ENCODE results near the gene NSG2.
"Not testable (repeated sequence)": the region's sequence is repeated elsewhere in the genome, so short reads cannot be mapped to it uniquely, and the experiment has no call there.

The NSG2 gene

DNA sequence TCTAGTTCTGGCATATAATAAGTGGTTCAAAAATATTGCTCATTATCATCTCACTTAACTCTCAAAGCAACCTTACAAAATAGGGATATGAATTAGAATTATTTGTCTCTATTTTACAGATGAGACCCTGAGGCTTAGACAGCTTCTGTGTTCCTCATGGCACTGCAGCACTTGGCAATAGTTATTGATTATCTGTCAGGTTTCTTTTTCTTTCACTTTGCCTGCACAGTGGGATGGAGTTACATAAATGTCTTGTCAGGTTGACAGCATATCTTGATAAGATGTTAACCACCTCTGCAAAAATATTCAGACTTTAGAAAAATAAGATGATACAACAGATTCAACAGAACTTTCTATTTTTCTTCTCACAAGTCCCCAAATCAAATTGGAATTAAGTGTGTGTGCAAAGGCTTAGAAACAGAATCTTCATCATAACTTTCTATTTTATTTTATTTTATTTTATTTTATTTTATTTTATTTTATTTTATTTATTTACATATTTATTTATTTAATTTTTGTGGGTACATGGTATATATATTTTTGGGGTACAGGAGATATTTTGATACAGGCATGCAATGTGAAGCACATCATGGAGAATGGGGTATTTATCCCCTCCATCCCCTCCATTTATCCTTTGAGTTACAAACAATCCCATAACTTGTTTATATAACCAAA lies 17.7 kb downstream of the NSG2 start:
- no peak for DNase-seq

DNA sequence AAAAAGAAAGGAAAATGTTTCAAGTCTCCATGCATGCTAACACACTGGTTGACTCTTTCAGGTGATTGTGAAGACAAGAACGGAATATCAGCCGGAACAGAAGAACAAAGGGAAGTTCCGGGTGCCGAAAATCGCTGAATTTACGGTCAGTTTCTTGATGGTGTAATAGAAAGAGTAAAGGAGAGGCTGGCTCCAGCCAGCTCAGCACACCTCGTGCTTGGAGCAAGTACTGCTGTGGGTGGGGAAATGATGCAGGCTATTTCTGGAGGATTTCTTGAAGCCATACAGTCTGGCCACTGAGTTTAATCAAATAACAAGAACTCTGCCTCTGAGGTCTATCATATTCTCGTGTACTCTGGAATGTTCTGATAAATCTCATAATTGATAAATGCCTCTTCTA lies 18.7 kb downstream of the NSG2 start:
- no peak for DNase-seq

DNA sequence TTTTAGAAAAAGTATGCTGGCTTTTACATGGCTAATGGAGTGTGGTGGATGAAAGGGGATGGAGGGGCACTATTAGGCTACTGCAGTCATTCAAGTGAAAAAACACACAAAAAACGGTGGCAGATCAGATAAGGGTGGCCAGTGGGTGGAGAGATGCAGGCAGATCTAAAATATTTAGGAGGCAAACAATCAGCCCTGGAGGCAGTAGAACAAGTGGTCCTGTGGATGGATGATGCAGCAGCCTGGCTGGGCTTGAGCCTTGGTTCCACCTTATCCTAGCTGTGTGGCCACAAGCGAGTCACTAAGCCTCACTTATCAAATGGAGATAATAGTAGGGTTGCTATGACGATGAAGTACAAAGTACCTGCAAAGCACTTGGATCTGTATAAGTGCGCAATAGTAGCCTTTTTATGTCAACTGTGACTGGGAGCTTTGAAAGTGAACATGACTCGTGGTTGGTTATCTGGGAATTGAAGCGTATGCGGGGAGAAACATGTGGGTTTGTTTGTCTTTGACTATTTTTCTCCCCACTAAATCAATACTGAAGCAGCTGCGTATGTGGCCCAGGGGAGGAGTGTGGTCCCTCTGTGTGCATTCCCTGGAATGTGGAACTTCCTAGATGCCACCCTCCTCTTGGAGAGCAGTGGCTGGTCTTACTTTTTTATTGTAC lies 20.2 kb downstream of the NSG2 start:
- DNase-seq = no peak

DNA sequence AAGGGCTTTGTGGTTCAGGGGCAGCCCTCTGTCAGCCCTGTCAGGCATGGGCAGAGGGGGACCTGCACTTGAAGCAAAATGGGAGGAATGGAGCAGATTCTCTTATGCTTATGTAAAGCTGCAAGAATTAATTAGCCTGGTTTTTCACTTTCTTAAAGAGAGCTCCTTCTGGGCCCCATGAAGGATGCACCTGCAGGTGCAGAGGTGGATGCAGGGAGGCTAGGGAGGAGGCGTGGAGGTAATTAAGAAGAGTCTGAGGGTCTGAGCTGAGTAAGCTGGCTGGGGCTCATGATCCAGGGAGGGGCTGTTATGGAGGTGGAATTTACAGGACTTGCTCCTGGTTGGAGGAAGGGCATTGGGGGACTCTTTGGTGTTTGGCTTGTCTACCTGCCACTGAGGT lies 22.0 kb downstream of the NSG2 start:
- no peak for DNase-seq

DNA sequence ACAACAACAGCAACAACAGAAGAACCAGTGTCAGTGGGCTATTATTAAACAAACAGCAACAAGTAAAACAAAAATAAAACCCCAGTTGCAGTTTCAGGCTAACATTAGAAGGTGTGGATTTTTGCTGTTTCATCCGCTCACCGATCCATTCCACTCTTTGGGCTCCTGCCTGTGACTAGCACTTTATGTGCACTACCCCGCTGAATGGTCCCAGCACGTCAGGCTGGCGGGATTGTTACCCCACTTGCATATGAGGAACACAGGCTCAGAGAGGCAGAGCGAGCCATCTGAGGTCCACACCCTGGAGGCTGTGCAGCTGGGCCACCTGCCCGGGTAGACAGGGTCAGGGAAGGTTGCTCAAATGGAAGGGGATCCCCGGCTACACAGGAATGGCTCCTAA lies 26.0 kb downstream of the NSG2 start:
- no peak for DNase-seq

DNA sequence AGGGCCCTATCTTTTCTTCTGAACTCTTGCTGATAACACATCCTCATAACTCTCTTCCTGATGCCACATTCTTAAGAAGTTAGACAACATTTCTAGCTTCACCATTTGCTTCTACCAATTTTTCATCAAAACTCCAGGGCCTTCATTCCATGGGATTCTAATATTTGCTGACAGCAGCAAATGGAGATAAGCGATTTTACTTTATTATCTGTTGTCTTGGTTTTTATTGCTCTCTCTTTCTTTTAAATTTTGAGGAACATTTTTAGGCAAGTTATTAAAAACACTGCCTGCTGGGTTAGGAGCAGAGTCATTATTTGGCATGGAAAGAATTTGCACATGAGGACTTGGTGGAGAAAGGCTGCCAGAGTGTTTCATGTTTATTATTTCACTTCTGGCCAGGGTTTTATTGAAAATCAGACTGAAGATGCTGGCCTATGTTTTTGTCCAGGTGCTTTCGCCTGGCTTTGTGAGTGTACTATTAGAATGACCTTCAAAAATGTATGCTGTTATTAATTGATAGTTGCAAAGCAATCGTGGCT lies 27.7 kb downstream of the NSG2 start:
- DNase-seq = no peak

DNA sequence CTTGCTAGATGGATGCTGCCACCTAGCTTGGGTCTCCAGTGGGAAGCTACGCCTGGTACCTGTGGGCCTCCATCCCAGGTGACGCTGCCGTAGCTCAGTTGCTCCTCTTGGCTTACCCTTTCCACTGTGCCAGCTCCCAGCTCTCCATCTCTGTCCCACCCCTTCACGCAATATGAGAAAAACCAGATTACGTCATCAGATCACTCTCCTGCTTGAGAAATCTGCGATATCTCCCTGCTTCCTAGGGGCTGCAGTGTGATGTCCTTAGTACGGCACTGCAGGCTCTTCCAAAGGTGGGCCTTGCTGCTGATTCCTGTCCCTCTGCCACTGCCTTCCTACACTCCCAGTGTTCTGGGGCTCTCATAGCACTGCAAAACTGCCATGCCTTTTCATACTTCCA lies 28.9 kb downstream of the NSG2 start:
- no peak for DNase-seq

DNA sequence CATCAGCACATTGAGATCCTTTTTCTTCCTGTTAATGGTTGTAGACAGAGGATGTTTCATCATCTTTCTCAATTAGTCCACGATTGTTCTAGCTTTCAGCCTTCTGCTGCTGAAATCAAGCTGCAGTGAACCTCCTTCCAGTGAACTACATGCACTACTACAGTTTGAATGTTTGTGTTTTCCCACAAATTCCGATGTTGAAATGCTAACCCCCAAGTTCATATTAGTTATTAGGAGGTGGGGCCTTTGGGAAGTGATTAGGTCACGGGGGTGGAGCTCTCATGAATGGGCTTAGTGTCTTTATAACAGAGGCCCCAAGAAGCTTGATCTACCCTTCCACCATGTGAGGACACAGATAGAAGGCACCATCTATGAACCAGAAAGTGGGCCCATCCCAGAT lies 32.9 kb downstream of the NSG2 start:
- DNase-seq = no peak

DNA sequence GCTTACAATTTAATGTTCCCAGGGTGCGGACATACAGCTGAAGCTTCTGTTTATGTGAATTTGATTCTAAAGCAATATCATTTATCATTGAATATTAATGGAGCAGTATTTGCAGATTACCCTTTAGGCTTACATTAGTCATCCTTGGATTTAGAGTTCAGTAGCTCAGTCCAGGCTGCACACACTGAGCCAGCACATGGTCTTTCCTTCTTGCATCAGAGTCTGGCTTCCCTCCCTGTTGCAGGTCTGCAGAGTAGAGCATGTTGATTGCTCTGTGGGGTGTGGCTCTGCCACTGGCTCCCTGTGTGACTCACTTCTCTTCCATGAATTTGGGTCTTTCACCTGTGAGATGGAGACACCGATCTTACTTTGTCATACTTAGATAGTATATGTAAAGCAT lies 36.8 kb downstream of the NSG2 start:
- DNase-seq = no peak

DNA sequence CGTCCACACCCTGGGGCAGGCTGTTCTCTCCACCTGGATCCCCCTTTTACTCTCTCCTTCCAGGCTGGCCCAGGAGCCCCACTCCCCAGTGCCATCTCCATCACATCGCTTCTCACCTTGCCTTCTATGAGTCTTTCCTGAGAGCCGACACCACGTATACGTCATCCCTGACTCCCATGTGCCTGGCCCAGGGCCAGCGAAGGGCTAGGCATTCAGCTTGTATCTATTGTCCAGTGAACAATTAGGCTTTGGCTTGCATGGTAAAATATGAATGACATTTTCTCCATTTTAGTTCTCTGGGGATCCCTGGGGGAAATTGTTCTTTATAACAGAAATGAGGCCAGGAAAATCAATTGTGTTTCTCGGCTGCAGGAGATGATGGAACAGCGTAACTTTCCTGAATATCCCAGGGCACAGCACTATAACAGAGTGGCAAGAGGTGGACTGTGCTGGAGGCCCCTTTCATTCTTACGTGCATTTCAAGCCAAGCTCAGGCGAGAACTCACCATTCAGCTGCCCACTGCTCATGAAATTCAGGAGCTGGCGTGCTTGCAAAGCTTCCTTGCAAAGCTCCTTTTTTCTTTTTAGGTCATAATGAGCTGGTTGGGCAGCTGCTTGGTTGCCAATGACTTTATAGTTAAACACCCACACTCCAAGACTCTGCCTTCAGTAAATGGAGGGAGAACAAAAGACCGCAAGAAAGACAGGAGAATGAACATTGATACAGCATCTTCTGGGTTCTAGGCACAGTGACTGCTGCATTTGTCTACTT lies 37.7 kb downstream of the NSG2 start:
- no peak for DNase-seq

DNA sequence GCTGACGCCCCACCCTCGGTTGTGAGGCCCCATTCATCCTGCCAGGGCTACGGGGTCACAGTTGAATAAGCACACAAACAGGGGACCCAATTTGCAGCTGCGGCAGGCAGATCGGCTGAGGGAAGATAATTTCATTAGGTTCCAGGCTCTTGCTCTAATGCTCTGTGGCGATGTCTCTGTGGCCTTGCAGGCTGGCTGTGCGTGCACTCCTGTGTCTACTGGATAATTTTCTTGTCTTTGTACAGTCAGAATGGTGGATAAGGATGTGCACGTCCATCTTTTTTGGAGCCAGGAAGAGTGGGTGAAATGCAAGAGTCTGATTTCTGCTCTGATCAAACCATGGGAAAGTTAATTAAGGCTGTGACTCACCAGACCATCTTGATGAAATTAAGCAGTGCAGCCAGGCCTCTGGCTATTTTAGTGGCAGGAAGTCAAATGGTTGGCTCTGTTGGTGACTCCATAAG lies 39.2 kb downstream of the NSG2 start:
- no peak for DNase-seq

DNA sequence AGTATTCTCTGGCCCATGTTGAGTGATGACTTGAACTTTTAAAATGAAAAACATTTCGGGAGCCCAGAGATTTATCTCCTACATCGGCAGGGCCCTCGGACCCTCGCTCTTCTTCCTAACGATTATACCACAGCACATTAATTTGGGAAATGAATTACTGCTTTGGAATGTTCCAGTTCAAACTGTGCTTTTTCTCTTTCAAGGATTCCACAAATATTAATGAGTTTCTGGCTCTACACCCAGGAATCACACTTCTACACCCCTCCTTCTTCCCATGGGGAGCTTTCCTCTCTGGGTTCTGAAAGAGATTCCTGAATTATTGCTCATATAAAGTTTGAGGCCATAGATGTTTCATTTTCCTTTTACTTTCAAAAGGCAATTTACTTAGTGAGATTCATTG lies 41.2 kb downstream of the NSG2 start:
- no peak for DNase-seq

DNA sequence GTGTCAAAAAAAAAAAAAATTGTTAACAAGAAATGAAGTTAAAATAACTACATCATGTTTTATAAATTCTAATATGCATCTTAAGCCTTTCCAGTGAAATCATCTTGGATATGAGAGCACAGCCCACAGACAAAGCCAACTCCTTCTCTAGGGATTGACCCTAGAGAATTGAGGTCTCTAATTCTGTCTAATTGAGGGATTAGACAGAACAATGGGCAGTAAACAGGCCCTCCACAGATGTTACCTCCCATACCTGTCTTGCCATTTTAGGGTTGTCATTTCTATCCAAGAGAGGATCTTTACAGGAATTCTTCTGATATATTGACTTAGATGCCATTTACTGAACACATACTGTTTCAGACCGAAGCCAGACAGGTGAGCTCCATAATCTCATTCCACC lies 42.3 kb downstream of the NSG2 start:
- no peak for DNase-seq

DNA sequence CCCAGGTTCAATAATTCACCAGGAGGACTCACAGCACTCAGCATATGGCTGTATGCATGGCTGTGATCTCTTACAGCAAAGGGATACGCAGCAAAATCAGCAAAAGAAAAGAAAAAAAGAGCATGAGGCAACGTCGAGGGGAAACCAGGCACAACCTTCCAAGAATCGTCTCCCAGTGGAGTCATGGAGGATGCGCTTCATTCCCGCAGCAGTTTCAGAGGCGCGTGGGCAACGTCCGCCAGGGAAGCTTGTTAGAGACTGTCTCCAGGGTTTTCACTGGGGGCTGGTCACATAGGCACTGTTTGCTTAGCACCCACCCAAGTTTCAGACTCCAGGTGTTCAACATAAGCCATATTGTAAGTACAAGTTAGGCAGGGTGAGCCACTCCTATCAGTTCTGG lies 44.6 kb downstream of the NSG2 start:
- DNase-seq = no peak

DNA sequence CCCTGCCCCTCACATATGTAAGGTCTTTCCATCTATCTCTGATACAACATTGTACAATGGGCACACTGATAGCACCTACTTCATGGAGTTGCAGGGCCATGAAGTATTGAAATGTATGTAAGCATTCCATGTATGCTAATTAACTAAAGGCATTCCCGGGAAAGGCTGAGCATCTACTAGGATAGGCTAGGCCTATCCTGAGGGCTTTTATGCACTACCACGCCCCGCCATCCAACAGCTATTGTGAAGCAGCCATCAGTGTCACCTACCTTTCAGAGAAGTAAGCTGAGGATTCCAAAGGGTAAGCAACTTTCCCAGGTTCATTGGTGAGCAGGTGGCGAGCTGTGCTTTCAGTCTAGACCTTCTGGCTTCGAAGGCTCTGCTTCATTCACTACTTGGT lies 47.6 kb downstream of the NSG2 start:
- DNase-seq = no peak

DNA sequence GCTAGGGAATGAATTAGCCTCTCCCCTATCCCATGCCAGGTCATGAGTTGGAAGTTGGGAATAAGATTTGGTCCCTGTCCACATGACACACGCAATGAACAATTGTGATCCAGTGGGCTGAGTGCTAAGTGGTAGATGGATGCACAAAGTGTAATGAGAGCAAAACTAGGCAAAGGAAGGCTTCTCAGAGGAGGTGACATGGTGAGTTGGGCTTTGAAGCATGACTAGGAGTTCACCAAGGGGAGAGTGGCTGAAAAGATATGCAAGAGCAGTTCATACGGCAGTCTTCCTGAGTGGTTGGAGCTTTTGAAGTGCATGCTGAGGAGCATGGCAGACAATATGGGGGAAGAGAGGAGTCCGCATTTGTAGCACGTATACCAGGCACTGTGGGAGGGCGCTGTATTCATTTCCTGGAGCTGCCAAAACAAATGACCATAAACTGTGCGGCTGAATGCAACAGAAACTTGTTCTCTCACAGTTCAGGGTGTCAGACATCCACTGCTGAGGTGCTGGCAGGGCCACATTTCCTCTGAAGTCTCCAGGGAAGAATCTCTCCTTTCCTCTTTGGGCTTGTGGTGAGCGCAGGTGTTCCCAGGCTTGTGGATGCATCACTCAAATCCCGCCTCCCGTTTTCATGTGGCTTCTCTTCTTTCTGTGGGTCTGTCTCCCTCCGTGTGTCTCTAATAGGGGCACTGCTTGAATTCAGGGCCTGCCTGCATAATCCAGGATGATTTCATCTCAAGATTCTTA lies 49.5 kb downstream of the NSG2 start:
- no peak for DNase-seq

DNA sequence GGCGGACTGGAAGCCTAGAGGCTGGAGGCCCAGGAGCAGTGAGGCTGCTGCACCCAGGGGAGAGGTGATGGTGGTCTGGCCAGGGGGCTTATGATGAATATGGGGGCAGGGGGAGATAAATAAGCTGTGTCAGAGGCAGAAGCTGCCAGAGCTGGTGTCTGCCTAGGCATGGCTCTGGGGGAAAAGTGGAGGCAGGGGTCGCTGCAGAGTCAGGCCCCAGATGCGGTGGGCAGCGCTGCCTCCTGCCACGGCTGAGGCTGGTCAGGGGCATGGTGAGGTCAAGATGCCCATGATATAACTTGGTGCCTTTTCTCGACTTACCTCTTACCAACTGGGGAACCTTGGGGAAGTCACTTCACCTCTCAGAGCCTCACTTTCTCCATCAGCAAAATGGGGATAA lies 51.1 kb downstream of the NSG2 start:
- DNase-seq = no peak

DNA sequence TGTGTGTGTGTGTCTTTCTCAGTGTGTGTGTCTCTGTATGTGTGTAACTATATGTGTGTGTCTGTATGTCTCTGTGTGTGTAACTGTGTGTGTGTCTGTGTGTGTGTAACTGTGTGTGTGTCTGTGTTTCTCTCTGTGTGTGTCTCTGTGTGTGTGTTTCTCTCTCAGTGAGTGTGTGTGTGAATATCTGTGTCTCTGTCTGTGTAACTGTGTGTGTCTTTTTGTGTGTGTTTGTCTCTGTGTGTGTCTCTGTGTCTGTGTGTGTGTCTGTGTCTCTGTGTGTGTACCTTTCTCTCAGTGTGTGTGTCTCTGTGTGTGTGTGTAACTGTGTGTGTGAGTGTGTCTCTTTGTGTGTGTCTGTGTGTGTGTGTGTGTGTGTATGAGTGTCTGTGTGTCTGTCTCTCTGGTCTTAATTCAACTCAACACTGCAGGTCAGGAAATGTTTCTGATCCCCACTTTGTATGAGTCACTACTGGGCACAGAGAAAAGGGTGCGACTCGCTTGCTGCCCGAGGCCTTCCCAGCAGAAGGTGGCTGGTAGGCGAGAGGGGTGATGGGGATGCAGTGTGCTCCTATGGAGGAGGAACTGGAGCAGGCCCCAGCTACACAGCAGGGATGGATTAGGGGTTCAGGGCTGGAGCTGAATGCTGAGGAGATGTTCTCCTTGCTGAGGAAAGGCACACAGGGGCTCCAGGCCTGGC lies 52.1 kb downstream of the NSG2 start:
- DNase-seq = no peak

DNA sequence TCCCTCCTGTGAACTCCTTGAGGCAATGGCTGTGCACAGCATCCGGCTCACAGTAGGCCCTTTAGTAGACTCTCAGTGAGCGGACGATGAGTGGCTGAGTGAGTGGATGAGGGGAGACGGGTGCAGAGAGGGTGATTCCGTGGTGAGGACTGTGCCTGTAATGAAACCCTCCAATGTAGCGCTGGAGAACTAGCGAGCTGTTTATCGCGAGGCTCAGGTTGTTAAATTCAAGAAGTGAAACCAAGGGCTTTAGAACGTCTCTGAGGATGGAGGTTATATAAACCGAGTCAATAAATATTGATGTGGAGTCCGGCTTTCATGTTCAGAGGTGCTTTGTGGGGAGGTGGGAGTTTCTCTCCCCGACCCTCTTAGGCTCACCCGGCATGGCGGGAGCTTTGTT lies 53.2 kb downstream of the NSG2 start:
- DNase-seq = no peak

DNA sequence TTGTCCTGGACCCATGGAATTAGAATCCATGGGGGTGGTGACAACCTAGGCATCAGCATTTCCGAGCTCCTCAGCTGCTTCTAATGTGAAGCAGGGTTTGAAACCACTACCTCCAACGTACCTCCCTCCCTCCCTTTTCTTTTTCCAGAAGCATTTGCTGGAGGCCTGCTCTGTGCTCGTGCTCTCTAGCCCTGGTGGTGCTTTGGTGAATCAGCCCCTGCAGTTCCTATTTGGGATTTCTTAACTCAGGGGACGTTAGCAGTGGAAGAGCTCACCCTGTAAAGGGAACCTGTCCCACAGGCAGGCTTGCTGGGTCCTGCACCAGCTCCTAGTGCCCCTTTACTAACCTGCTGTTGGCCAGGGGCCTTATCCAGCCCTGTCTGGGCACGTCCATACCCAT lies 55.0 kb downstream of the NSG2 start:
- DNase-seq = no peak

DNA sequence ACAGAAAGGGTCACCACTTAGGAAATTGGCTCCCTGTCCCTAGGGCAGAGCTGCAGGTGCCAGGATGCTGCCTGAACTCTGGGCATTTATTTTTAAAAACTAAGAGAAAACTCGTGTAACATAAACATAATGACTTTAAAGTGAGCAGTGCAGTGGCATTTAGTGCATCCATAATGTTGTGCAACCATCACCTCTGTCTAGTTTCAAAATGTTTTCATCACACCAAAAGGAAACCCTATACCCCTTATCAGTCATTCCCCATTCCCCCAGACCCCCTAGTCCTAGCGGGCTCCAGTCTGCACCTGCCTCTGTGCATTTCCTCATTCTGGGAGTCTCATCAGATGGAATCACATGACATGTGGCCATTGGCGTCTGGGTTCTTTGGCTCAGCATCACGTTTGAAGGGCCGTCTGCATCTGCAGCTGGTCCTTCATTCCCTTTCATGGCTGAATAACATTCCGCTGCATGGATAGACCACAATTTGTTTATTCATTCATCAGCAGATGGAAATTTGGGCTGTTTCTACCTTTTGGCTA lies 55.8 kb downstream of the NSG2 start:
- no peak for DNase-seq

DNA sequence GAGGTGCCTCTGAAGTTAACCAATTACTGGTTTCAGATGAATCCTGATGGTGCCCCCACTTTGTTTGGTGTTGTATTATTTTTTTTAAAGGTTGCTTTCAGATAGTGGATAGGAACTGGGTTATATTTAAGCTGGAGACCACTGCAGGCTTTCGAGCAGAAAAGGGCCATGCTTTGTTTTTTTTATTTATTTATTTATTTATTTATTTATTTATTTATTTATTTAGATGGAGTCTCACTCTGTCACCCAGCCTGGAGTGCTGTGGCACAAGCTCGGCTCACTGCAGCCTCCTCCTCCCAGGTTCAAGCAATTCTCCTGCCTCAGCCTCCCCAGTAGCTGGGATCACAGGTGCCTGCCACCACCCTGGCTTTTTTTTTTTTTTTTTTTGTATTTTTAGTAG lies 57.1 kb downstream of the NSG2 start:
- not testable (repeated sequence) for DNase-seq
